ENCODE data around the gene PI4KA.
"Not testable (repeated sequence)": the region's sequence is repeated elsewhere in the genome, so short reads cannot be mapped to it uniquely, and the experiment has no call there.

The PI4KA gene

GRCh38 chr22:20748082-20748481 lies 110.5 kb downstream of the PI4KA start:
- DNase-seq (ENCODE audit: low spot score) = no peak

DNA sequence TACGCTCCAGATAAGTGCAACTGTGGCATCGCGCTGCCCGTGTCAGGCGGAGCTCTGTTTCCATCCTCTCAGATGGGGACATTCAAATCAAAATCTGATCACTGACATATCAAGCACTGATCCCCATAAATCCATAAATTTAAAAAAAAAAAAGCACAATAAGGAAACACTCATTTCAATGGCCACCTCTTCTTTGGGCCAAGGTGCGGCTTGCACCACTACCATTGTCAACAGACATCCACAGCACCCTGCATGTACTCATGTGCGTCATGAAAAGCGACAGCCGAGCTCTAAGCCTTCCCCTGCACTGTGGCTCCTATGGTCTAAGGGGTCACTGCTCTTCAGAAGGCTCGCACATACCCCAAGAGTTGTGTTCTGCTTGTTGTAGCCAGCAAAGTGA lies 111.4 kb downstream of the PI4KA start:
- DNase-seq (ENCODE audit: low spot score) = no peak

DNA sequence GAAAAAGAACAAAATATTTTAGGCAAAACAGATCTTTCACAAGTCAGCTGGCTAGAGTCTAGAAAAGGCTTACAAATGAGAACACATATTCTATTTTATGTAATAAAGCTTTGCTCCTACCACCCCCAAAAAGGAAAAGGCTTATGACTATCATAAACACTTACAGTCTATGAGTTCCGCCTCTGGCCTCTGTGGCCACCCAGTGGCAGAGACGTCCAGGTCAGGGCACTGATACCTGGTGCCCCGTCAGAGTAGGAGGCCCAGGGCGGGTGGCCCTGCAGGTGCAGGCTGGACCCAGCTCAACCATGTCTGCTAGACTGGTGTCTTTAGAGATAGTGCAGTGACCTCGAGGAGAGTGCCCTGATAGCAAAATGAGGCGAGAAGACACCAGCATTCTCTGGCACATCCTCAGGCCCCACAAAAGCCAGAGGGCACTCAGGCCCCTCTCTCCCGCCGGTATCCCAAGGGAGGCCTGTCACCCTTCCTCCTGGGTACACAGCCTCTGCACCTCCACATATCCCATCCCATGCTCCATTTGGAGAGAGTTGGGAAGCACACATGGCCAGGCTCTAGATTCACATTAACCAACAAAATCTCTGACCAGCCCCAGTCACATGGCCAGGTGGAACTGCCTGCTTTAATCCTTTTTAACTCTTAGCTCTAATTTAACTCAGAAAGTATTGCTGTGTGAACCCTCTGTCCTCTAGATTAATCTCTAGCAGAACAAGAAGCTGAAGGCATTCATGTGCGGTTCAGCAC lies 112.0 kb downstream of the PI4KA start:
- DNase-seq (ENCODE audit: low spot score) = no peak

DNA sequence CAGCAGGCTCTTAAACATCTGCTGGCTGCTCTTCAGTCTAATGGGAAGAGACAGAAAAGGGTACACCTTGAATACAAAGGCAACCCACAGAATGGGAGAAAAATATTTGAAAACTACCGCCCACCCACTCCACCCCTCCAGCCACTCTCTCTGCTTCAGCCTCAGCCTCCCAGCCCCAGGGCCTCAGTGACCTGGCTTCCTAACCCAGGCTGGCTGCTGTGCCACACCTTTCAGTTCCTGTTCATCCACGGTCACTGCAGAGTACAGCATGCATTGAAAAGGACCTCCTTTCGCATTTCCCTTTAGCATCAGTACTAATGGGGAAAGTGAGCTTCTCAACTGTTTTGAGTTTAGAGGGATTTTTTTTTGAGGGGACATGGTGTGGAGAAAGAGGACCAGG lies 113.5 kb downstream of the PI4KA start:
- no peak for DNase-seq (ENCODE audit: low spot score)

DNA sequence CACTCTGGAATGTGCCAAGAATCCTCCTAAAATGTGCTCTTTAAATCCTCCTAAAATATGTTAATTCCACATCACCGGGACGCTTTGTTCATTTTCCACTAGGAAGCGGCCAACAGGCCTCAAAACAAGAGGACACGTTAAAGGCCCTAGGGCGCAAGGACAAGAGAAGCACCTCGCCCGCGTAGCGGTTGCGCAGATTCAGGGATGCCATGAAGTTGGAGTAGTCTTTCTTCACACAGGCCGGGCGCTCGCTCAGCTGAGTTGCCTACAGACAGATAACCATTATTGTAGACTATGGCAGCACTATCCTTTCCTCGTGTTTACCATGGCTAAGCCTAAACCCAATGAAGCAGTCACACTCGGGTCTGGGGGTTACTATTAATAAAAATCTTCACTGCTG lies 114.2 kb downstream of the PI4KA start:
- DNase-seq (ENCODE audit: low spot score) = no peak

DNA sequence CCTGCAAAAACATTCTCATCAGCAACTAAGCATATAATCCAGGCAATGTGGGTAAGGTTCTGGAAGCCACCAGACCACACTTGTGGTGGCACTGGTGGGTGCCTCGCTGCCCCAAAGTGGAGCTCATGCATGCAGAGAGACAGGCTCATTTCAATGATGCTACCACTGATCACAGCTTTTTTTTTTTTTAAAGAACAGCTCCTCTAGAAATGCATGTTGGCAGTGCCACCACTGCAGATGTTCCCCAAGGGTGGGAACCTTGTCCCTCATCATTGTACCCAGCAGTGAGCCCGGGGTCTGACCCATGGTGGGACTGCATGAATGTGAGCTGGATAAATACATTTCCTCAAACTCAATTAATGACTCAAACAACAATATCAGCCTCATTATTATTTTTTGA lies 115.8 kb downstream of the PI4KA start:
- no peak for DNase-seq (ENCODE audit: low spot score)

DNA sequence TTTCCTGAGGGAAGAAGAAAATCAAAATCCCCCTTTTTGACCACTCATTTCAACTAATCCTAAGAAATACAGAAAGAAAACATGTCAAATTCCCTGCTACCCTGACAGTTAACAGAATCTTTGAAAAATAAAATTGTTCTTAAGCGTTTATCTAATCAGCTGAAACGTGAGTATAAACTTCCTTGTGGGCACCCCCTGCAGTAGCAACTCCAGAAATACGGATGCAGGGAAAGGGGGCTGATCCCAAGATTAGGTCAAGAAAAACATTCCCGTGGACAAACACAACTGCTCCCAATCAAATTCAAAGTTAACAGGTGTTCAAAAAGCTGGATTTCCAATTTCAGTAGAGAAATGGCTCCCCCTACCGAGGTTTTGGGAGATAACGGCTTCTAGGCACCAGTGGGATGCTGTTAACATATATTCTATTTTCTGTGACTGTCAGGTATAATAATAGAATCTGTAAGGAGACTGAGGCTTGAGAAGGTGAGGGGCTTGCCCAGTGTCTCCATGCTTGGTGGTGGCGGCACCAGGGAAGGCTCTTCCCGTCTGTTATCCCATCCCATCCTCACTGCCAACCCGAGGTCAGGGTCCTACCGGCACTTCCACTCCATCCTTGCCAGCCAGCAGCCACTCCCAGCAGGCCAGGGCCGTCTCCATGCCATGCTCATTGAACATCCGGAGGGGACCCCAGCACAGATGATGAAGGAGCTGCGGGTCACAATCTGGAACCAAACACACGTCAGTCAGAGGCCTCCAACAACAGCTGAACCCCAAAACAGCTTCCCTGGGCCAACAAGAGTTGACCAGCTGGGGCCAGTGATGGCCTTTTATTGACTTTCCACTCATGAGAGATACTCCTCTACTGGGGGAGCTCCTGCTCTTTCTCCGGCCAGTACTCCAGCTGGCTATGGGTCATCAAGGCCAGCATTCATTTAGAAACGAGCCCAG lies 116.7 kb downstream of the PI4KA start:
- peak; percentile 24 for DNase-seq (ENCODE audit: low spot score)

- no peak for DNase-seq (ENCODE audit: low spot score)
These were observed 117.5 kb downstream of the PI4KA start for GRCh38 chr22:20741008-20741633.

- no peak for DNase-seq (ENCODE audit: low spot score)
These were observed 118.2 kb downstream of the PI4KA start for GRCh38 chr22:20740222-20740951.

DNA sequence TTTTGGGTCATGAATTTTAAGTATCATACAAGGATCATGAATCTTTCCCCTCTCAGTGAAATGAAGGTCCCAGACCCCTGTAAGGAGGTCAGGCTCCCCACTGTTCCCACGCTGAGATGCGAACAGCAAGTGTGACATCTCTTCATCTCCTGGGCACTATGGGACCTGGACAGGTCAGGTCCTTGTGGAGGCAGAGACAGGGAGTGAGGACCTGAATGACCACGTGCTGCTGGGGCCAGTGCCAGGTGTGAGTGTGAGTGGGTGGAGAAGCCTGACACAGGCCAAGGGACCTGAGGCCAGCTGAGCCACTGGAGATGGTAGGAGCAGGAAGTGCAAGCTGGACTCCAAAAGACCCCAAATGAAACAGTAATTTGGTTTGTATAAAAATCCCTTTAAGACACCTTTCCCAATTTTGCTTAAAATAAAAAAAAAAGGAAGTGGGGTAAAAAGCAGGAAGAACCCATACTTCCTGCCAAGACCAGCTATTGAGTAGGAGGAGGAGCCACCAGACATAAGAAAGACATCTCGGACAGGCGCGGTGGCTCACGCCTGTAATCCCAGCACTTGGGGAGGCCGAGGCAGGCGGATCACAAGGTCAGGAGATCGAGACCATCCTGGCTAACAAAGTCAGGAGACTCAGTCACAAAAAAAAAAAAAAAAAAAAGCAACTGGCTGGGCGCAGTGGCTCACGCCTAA lies 120.1 kb downstream of the PI4KA start:
- DNase-seq (ENCODE audit: low spot score) = no peak

- DNase-seq (ENCODE audit: low spot score) = not testable (repeated sequence)
These were observed 121.7 kb downstream of the PI4KA start for GRCh38 chr22:20736891-20737290.

GRCh38 chr22:20735356-20736162 lies 123.1 kb downstream of the PI4KA start:
- DNase-seq (ENCODE audit: low spot score) = not testable (repeated sequence)

DNA sequence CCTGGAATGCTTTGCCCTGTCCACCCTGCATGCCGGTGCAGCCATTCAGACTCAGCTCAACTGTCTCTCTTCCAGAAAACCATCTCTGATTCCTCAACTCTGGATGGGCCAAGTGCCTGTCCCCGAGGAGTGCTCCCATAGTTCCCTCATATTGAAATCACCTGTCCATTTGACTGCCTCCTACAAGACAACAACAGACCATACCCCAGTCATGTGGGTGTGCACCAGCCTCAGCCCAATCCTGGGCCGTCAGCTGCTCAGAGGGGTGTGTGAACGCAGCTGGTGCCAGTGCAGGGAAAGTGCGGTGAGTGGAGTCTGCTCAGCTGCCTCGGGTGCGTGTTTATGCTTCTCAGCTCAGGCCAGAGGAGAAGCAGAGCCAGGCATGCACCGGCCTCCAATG lies 126.2 kb downstream of the PI4KA start:
- not testable (repeated sequence) for DNase-seq (ENCODE audit: low spot score)

GRCh38 chr22:20729194-20729593 lies 129.4 kb downstream of the PI4KA start:
- DNase-seq (ENCODE audit: low spot score) = no peak

DNA sequence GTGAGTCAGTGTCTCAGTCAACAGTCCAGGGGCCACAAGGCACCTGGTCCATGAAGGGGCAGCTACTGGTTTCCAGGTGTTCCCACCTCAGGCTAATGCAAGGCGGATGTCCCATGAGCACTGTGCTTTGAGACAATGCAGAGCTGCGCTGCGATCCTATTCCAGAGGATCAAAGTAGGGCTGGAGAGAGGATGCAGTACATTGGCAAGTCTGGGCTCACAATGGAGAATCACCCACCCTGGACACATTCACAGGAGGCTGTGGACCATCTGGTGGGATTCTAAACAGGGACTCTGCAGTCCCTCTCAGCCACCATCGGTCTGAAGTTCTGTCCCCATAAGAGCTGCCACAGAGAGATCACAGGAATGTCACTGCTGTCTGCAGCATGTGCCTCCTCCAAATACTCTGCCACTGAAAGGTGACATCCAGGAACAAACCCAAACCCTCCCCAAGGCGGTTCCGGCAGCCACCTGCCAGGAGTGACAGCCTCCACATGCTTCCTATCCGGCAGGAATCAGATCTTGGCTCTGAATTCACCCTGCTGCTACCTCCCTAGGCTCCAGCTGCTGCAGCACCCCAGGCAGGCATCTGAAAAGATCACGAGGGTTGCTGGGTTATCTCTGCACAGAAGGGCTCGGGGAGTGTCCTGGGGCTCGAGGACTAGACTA lies 130.0 kb downstream of the PI4KA start:
- no peak for DNase-seq (ENCODE audit: low spot score)

- DNase-seq (ENCODE audit: low spot score) = no peak
These were observed 131.2 kb downstream of the PI4KA start for GRCh38 chr22:20727118-20728015.

- DNase-seq (ENCODE audit: low spot score) = no peak
These were observed 132.5 kb downstream of the PI4KA start for GRCh38 chr22:20725987-20726558.

DNA sequence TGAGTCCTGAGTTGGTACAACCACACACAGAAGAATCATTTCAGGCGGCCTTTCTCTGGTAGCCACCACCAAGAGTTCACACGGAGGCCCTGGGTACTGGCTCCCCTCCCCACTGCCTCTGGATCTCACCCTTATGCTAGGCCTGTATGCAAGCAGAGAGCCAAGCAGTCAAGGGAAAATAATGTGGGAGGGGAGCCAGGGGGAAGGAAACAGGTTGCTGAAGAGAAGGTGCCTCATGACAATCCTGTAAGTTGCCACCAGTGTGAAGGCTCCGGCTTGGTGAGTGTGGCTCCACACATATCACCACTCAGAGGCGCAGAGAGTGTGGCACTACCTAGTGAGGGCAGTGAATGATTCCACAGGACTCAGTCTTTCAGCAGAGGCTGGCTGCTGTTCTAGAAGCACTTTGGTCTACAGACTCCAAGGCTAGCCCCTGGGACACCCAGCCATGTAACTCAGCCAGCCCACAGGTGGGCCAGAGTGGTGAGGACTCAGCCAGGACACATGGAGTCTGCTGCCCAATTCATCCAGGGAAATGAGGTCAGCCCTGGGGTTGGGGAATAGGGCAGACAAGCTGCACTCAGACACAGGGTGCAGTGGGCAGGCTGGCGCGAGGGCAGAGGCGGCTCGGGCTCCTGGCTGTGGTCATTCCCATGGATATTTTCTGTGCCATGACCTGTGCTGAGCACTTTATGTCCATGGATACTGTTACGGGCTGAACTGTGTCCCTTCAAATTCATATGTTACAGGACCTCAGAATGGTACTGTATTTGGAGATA lies 133.7 kb downstream of the PI4KA start:
- no peak for DNase-seq (ENCODE audit: low spot score)
